Suprapubic skin (tissue), 4 donors: ENCODE results near the gene ICOS. TPM values are rescaled to one million over a fixed set of nuclear protein-coding genes. Genes with fewer than 3 reads are reported as not detected.
"Not testable (repeated sequence)": the region's sequence is repeated elsewhere in the genome, so short reads cannot be mapped to it uniquely, and the experiment has no call there.

Experiments
- DNase-seq, 2 donors: peaks; one replicate each; pipeline ENCODE4 v3.0.0-alpha.2; 2019; ENCODE audit warnings: low spot score in 2 of 2
- H3K27ac ChIP-seq: fragments of 200-600 bp; sonication (generic); one replicate; pipeline ENCODE4 v1.5.1; 2019
- H3K27me3 ChIP-seq: fragments of 200-600 bp; sonication (generic); one replicate; pipeline ENCODE4 v1.5.1; 2019
- H3K36me3 ChIP-seq: fragments of 200-600 bp; sonication (generic); one replicate; pipeline ENCODE4 v1.5.1; 2019
- H3K4me1 ChIP-seq: fragments of 200-600 bp; sonication (generic); one replicate; pipeline ENCODE4 v1.5.1; 2019
- H3K4me3 ChIP-seq: fragments of 200-600 bp; sonication (generic); one replicate; pipeline ENCODE4 v1.5.1; 2019; ENCODE audit warnings: mild to moderate bottlenecking
- H3K9me3 ChIP-seq: fragments of 200-600 bp; sonication (generic); one replicate; pipeline ENCODE4 v1.5.1; 2019
- EP300 ChIP-seq: sonication (generic); formaldehyde crosslinking; IDR thresholded peaks from one replicate; pipeline ENCODE4 v1.6.1; 2017; ENCODE audit warnings: antibody characterized with exemption
- POLR2A ChIP-seq, 2 donors: fragments of 450-650 bp; IDR thresholded peaks; one replicate each; pipeline ENCODE4 v1.6.1; 2017; ENCODE audit warnings: antibody characterized with exemption in 2 of 2, mild to moderate bottlenecking in 2 of 2, moderate library complexity in 2 of 2
- POLR2AphosphoS5 ChIP-seq, 3 donors: sonication (generic); formaldehyde crosslinking; IDR thresholded peaks; one replicate each; pipeline ENCODE4 v1.6.1; 2017; ENCODE audit warnings: antibody characterized with exemption in 3 of 3
- WGBS: methylation state at CpG from one replicate; pipeline ENCODE4 v1.1.5; 2018; 5-methylcytosine and 5-hydroxymethylcytosine counted together
- total RNA-seq, 4 donors: library from RNA; depleted of rRNA; stranded (reverse); fragments of >200 nt; gene quantifications; one replicate each; pipeline ENCODE4 v1.1.0, GENCODE V29; 2016
- TF ChIP-seq, protein P1 (sequence below), 2 donors: fragments of 200-600 bp in 1 of 2; fragments of 450-650 bp in 1 of 2; sonication (generic) in 1 of 2; IDR thresholded peaks; one replicate each; pipeline ENCODE4 v1.5.1; 2016 to 2019; ENCODE audit warnings: antibody characterized with exemption in 2 of 2, mild to moderate bottlenecking in 1 of 2, moderate library complexity in 1 of 2

Gene ICOS
- total RNA-seq, 4 donors from 2014 or later = 0.47 TPM; not detected in 3

DNA sequence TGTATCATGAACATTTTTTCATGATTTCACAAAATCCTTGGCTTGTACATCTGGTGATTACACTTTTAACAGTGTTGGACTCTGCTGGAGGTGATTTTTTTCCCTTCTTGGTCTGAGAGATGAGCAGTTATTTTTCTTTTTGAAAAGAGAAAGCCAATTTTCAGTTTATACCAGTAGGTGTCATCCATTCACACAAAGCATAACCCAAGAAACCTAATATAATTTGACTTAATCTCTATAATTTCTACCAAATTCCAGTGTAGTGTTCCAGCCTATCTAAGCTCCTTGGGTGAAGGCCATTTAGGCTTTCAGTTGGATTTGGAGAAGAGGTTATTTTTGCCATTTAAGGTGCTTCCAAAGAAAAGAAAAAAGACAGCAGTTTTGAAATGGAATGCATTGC lies 7.7 kb upstream of the ICOS start:
- Histone ChIP-seq H3K27ac (no peak overlapping the region), H3K9me3 (no peaks in the 10 kb centered on the region), H3K36me3 (no peaks in the 10 kb centered on the region), H3K4me1 (peaks cover 4% of the 10 kb centered on the region), H3K4me3 (no peak overlapping the region), H3K27me3 (no peaks in the 10 kb centered on the region)
- TF ChIP-seq POLR2AphosphoS5 (IDR thresholded peaks at IDR 0.05) (no peak), EP300 (no peak)
- TF ChIP-seq, protein P1, sequence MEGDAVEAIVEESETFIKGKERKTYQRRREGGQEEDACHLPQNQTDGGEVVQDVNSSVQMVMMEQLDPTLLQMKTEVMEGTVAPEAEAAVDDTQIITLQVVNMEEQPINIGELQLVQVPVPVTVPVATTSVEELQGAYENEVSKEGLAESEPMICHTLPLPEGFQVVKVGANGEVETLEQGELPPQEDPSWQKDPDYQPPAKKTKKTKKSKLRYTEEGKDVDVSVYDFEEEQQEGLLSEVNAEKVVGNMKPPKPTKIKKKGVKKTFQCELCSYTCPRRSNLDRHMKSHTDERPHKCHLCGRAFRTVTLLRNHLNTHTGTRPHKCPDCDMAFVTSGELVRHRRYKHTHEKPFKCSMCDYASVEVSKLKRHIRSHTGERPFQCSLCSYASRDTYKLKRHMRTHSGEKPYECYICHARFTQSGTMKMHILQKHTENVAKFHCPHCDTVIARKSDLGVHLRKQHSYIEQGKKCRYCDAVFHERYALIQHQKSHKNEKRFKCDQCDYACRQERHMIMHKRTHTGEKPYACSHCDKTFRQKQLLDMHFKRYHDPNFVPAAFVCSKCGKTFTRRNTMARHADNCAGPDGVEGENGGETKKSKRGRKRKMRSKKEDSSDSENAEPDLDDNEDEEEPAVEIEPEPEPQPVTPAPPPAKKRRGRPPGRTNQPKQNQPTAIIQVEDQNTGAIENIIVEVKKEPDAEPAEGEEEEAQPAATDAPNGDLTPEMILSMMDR (IDR thresholded peaks at IDR 0.05) = no peak
- no peak for DNase-seq

- not testable (repeated sequence) for H3K36me3 ChIP-seq, H3K4me3 ChIP-seq, H3K4me1 ChIP-seq, H3K27ac ChIP-seq, H3K9me3 ChIP-seq, DNase-seq, H3K27me3 ChIP-seq
- 67% methylated on average over 3 of the region's 3 CpGs for WGBS
These were observed 5.3 kb upstream of the ICOS start for GRCh38 chr2:203931262-203931661.

GRCh38 chr2:203934041-203934492 lies 2.5 kb upstream of the ICOS start:
- H3K4me1 ChIP-seq = peaks cover 4% of the 10 kb centered on the region
- no peak overlapping the region for H3K27ac ChIP-seq
- H3K27me3 ChIP-seq = no peaks in the 10 kb centered on the region
- H3K9me3 ChIP-seq = no peaks in the 10 kb centered on the region
- H3K4me3 ChIP-seq = no peak overlapping the region
- TF ChIP-seq EP300 (no peak), POLR2A (IDR thresholded peaks at IDR 0.05) (no peak), POLR2AphosphoS5 (IDR thresholded peaks at IDR 0.05) (no peak)
- TF ChIP-seq, protein P1 (IDR thresholded peaks at IDR 0.05) = no peak
- no peak for DNase-seq
- no peaks in the 10 kb centered on the region for H3K36me3 ChIP-seq
- 24% methylated on average over 5 of the region's 5 CpGs for WGBS

DNA sequence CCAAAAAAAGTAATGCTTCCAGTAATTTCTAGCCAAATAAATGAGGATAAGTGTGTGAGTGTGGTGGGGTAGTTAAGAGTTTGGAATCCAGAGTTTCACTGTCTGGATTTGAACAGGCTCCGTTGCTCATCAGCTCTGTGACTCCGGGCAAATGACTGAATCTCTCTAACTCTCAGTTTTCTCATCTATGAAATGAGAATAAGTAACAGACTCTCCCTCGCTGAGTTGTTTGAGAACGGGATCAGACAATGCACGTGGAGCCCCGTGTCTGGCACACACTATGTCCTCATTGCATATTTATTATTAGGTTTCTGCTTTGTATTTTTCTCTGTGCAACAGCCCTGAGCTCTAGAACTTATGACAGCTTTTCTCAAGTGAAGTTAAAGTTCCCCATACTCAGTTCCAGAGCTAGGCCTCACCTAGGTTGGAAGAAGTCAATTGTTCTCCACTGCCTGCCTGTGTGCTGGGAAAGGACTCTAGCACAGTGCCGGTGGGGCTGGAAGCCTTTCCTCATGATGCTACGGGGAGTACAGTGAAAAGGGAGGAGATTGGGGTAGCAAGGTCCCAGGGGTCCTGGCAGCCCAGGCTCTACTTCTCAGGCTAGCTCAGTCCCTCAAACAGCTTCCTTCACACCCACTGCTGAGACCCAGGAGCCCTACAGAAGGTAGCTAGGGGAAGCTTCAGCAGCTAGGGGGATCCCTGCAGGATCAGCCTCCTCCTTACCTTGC lies 1.7 kb upstream of the ICOS start:
- DNase-seq = no peak
- H3K36me3 ChIP-seq = no peaks in the 10 kb centered on the region
- no peak for TF ChIP-seq POLR2AphosphoS5 (IDR thresholded peaks at IDR 0.05)
- TF ChIP-seq POLR2A (IDR thresholded peaks at IDR 0.05) = no peak
- TF ChIP-seq, protein P1 (IDR thresholded peaks at IDR 0.05) = no peak
- no peak for TF ChIP-seq EP300
- H3K4me3 ChIP-seq = no peak overlapping the region
- no peak overlapping the region for H3K27ac ChIP-seq
- WGBS = 77% methylated on average over 8 of the region's 8 CpGs
- no peaks in the 10 kb centered on the region for H3K9me3 ChIP-seq
- H3K27me3 ChIP-seq = no peaks in the 10 kb centered on the region
- peaks cover 4% of the 10 kb centered on the region for H3K4me1 ChIP-seq

DNA sequence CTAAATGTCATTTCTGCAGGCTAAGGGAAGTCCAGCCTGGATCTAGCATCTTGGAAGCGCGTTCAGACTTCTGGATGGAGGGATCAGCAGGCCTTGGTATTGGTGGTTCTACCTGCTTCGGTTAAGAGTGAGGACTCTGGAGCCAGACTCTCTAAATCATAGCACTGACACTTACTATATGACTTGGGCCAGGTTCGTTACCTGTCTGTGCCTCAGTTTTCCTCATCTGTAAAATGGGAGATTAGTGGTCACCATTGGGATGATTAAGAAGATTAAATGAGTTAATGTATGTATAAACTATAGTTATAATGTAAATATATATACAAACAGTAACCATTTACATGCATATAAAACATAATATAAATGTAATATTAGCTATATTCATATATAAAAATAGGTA lies 995 bp upstream of the ICOS start:
- DNase-seq = no peak
- TF ChIP-seq EP300 = no peak
- no peak for TF ChIP-seq POLR2A (IDR thresholded peaks at IDR 0.05)
- Histone ChIP-seq H3K27ac (no peak overlapping the region), H3K9me3 (no peaks in the 10 kb centered on the region), H3K27me3 (no peaks in the 10 kb centered on the region), H3K36me3 (no peaks in the 10 kb centered on the region), H3K4me1 (peaks cover 4% of the 10 kb centered on the region), H3K4me3 (no peak overlapping the region)
- 89% methylated on average over 4 of the region's 4 CpGs for WGBS

GRCh38 chr2:203936949-203937348 lies 386 bp downstream of the ICOS start:
- no peak overlapping the region for H3K27ac ChIP-seq
- no peaks in the 10 kb centered on the region for H3K9me3 ChIP-seq
- no peaks in the 10 kb centered on the region for H3K36me3 ChIP-seq
- WGBS = 95% methylated on average over 1 of the region's 1 CpG
- DNase-seq = no peak
- H3K4me3 ChIP-seq = no peak overlapping the region
- H3K4me1 ChIP-seq = peaks cover 4% of the 10 kb centered on the region
- no peaks in the 10 kb centered on the region for H3K27me3 ChIP-seq
- TF ChIP-seq POLR2AphosphoS5 (IDR thresholded peaks at IDR 0.05) (no peak), EP300 (no peak), POLR2A (IDR thresholded peaks at IDR 0.05) (no peak)
- TF ChIP-seq, protein P1 (IDR thresholded peaks at IDR 0.05) = no peak
